ENCODE measurements around the gene CPNE4.

CPNE4 gene

DNA sequence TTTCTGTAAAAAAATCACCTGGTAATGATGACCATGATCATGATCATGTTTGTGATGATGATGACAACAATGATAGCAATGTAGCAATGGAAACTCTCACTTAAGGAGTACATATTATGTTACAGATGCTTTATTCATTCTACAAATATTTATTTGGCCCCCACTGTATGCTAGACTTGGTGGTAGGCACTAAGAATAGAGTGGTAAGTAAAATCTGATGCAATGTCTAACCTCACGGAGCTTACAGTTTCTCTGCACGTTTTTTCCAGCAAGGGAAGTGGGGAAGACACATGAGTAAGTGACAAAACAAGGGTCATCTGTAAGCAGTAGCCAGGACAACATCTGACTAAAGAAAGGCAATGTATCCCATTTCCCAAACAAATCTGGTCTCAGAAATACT, 332.7 kb downstream of the CPNE4 start:
- DNase-seq (ENCODE audit: low read depth, low spot score) = no peak

DNA sequence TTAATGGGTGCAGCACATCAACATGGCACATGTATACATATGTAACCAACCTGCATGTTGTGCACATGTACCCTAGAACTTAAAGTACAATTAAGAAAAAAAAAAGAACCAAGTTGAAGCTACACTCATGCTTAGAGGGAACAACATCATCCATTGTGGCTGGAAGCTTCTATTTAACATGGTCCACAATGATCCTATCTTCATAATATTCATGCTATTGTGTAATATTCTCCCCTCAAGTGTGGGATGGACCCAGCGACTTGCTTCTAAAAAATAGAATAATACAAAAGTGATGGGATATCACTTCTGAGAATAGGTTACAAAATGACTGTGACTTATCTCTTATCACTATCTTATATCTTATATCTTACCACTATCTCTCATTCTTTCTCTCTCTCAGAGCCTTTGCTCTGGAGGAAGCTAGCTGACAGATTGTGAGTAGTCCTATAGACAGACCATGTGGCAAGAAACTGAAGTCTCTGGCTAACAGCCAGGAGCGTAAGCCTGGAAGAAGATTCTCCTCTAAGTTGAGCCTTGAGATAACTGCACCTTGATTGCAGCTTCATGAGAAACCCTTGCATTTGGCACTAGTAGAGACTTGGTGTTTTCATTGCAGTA, 333.6 kb downstream of the CPNE4 start:
- DNase-seq (ENCODE audit: low read depth, low spot score) = no peak

DNA sequence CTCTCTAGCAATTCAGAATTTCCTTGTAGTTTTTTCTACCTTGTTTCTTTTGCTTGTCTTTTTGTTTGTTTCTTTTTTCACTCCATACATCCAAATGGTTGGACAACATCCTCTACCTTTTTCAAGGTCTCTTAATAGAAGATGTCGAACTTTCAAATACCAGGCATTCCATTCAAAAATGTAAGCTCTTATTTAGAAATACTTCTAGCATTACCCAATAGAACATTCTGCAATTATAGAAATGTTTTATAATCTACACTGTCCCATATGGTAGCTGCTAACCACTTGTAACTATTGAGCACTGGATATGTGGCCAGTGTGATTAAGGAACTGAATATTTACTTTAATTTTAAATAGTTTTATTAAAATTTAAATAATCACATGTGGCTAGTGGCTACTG, 335.8 kb downstream of the CPNE4 start:
- DNase-seq (ENCODE audit: low read depth, low spot score) = peak; percentile 24

DNA sequence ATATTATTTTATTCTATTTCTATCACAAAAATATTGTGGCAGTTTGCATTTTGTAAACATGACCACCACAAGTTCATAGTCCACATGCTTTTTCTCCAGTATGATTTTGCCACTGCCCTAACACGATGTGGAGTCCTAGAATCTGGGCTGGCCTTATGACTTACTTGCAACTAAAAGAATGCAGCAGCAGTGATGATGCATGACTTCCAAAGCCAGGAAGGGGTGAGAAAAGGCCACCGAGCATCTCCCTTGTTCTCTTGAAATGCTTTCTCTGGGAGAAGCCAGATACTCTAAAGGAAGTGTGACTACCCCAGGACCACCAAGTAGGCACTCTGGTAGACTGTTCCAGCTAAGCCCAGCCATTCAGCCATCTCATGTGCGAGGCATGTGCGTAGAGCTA, 340.4 kb downstream of the CPNE4 start:
- no peak for DNase-seq (ENCODE audit: low read depth, low spot score)

DNA sequence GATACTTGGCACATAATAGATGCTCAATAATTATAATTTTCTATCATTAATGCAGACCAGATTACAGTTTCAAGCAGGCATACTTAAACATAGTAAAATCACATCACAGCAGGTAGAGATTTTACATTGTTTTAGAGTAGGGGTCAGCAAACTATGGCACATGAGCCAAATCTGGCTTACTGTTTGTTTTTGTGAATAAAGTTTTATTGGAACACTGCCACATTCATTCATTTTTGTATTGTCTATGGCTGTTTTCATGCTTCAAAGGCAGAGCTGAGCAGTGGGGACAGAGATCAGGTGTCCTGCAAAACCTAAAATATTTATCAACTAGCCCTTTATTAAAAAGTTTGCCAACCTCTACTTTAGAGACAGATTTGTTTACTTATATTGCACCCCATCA, 342.5 kb downstream of the CPNE4 start:
- DNase-seq (ENCODE audit: low read depth, low spot score) = no peak

DNA sequence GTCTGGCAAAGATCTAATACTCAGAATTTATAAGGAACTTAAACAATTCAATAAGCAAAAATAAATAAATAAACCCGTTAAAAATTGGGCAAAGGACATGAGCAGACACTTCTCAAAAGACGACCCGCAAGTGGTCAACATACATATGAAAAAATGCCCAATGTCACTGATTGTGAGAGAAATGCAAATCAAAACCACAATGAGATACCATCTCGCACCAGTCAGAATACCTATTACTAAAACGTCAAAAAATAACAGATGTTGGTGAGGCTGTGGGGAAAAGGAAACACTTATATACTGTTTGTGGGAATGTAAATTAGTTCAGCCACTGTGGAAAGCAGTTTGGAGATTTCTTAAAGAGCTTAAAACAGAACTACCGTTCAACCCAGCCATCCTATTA, 344.0 kb downstream of the CPNE4 start:
- DNase-seq (ENCODE audit: low read depth, low spot score) = no peak

DNA sequence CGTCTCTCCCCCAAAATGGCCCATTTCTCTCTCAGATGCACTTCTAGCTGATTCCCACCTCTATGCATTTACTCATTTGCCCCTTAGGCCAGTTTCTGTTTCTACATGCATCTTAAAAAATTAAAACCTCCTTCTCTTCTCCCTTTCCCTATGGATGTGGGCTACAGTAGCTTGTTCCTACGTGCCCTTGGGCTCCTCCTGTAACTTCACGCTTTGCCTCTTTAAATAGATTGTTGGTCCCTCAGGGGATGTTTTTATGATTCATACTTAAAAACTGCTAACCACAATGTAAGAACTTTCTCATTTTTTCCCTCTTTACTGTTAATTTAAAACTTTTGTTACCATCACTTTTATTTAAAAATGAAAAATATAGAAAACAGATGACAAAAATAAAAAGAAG, 346.4 kb downstream of the CPNE4 start:
- DNase-seq (ENCODE audit: low read depth, low spot score) = peak; percentile 25

DNA sequence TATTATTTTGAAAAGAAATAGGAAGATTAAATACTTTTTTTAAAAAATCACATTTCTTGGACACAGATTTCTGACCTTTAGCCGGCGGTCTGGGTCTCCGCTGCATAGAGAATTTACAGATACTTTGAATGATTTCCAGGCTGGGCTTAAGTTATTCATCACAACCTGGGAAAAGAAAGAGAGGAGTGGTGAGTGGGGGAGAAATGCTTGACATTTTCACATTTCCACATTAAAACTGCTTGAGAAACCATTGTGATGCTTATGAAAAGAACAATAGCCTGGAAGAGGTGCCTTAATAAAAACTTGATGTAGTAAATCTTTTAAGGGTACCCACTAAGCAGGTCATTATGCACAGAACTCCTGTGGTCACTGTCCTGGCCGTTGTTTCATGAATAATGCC, 365.2 kb downstream of the CPNE4 start:
- DNase-seq (ENCODE audit: low read depth, low spot score) = no peak

DNA sequence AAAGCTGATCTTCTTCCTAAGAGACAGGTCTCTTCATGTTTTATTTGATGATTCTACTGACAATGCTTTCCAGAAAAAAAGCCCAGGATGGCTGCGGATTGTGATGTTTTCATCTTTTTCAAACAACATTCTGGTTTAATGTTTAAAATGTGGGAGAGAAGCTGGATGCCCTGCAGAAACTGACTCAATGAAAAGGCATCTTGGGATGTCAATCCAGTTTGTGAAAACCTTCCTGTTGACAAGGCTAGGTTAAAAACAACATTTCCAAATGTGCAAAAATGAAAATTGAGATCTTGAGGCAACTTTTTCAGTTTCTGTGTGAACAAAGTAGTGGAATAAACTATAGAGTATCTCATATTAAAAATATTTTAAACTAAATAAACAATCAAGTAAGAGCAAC, 376.0 kb downstream of the CPNE4 start:
- peak; percentile 7 for DNase-seq (ENCODE audit: low read depth, low spot score)

DNA sequence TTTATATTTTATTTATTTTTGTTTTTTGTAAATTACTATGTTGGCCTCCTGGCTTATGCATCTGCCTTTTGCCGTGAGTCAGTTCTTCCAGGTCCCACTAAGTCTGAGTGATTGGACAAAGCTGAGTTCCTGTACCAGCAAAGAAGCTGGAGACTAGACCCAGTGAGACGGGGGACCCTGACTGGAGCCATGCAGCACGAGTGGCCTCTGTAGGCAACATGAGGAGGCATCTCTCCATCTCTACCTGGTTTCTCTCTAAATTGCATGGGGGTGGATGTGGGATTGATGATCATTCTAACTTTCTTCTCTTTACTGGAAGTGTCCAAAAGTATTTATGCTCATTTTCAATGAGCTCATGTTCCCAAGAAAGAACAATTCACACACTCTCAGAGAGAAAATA, 376.7 kb downstream of the CPNE4 start:
- DNase-seq (ENCODE audit: low read depth, low spot score) = no peak

DNA sequence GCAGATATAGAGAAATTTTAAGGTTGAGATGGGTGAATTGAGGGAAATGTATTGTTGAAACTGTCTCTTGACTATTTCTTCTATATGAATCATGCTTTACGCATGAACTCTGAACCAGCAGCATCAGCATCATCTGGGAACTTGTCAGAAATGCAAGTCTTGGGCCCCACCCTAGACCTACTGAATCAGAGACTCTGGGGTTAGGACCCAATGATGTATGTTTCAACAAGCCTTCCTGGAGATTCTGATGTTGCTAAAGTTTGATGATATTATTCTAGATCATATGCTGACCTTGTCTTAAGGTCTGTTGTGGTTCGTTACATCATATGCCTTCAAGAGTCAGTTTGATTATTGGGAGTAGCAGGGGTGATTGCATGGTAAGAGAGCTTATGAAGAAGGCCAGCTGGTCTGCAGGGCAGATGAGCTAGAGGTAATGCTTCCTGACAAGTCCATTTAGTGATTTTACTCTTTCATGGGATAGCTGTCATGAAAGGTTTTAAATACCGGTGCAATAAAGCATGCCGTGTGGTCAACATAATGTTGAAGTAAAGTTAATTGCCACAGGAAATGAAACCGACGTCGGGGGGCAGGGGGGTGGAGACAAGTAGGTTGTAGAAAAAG, 379.6 kb downstream of the CPNE4 start:
- DNase-seq (ENCODE audit: low read depth, low spot score) = no peak

DNA sequence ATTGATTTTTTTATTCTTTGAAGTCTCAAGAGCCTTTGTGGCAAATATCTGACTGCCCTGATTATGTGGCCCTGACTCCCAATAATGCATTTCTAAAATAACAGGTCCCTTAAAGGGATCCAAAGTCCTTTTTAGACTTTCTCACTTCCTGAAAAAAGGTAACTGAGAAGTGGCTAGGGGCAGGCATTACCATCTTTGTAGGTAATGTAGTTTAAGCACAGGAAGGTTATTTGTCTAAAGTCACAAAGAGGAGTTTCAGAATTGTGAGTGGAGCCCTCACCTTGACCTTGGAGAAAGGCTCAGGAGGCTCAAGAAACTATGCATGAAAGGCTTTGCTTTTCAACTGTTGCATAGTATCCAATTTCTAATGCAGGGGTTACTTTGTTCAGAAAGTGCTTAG, 389.2 kb downstream of the CPNE4 start:
- DNase-seq (ENCODE audit: low read depth, low spot score) = no peak

DNA sequence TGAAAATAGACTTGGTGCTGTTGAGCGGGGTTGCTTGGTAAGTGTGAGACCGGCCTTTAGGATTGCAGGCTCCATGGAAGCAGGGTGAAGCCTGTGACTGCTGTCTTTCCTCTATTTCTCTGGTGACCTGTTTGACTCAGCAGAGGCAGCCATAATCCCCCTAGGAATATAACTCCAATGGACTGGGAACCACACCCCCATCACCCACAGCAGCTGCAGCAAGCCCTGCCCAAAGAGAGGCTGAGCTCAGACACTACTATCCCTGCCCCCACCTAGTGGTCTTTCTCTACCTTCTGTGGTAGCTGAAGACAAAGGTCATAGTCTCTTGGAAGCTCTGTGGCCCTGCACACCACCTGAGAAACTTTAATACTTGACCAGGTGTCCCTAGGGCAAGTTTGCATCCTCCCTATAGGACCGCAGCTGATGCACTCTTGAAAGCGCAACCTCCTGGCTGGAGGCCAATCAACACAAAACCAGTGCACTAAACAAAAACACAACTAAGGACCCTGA, 398.5 kb downstream of the CPNE4 start:
- no peak for DNase-seq (ENCODE audit: low read depth, low spot score)

DNA sequence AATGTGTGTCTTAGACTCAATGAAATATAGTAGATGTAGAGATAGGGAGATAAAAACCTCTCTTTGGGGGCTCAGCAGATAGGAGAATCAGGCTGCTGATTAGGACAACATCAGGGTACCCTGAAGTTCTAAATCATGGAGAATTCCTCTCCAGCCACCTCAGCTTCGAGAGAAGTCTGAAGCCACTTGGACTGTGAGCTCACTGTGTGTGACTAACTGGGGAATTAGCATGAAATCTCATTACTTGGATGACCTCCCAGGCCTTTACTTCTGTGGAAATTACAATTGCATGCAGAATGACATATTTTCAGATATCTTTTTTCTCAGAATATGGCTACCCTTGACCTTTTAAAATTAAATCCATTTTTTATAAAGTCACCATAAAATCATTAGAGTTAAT, 404.0 kb downstream of the CPNE4 start:
- DNase-seq (ENCODE audit: low read depth, low spot score) = peak; percentile 60

DNA sequence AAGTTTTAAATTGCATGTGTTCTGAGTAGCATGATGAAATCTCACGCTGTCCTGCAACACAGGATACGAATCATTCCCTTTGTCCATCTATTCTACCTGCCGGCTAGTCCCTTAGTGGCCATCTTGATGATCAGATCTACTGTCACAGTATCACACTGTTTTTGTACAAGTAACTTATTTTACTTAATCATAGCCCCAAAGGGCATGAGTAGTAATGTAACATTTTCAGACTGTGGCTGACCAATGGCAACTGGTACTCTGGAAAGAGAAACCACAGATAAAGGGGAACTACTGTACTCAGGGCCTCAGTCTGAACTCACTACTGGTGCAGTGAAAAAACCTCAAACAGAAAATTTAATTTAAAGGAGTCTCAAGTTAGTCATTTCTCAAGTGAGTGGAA, 404.7 kb downstream of the CPNE4 start:
- peak; percentile 12 for DNase-seq (ENCODE audit: low read depth, low spot score)

DNA sequence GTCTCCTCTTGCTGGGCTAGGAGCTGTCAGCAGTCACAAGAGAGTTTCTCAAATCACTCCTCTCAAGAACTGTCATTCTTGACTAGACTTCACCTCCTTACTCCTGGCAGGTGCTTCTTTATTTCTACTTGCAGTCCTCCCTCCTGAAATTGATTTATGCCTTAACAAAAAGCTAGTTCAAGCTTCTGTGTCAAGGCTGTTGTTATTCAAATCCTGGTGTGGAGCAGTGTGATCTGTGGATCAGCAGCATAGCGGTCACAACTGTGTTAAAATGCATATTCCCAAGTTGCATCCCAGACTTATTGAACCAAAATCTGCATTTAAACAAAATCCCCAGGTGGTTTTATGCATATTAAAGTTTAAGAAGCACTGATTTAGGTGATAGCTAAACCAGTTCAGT, 411.4 kb downstream of the CPNE4 start:
- DNase-seq (ENCODE audit: low read depth, low spot score) = no peak

DNA sequence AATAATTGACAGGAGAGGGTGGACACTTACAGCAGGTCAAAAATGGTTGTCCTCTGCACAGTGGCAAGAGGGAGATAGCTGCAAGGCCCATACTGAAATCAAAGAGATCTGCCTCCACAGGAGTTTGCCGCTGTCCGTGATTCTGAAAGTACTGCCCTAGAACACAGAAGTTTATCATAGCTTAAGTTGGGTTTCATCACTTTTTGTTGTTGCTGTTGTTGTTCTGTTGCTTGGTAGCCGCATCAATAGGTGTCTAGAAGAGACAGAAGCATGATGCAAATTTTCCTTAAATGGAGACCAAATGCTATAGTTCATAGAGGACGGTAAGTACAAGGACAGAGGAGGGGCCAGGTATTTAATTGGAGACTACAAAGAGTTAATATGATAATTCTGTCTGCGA, 412.1 kb downstream of the CPNE4 start:
- no peak for DNase-seq (ENCODE audit: low read depth, low spot score)

DNA sequence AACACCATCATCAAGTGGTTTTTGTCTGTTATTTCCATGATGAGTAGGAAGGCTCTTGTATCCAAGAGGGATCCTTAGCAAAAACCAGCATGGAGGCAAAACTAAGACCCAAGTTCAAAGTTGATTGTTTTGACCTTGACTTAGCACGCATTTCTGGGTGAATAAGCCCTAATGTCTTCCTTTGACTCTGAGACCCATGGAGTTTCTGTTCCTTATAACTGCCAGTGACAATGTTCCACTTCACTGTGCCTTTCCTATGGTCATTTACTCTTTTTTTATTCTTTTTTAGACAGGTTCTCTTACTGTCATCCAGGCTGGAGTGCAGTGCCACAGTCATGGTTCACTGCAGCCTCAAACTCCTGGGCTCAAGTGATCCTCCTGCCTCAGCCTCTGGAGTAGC, 413.8 kb downstream of the CPNE4 start:
- DNase-seq (ENCODE audit: low read depth, low spot score) = no peak

DNA sequence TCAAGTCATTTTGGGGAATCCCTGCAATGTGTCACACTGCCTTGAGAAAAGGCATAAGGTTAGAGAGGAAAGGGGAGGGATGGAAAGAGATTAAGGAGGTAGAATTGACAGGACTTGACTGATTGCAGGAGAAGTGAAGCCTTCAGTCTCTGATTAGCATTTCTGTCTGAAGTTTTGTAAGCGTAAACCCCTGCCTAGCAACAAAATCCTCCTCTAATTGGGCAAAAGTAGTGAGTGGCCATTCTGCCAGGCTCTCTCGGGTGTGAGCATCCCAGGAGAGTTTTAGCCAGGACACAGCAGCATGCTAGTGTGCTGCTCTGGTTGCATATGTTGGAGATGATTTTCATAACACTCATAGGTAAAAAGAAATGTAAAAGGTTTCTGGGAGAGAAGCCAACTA, 415.0 kb downstream of the CPNE4 start:
- no peak for DNase-seq (ENCODE audit: low read depth, low spot score)

DNA sequence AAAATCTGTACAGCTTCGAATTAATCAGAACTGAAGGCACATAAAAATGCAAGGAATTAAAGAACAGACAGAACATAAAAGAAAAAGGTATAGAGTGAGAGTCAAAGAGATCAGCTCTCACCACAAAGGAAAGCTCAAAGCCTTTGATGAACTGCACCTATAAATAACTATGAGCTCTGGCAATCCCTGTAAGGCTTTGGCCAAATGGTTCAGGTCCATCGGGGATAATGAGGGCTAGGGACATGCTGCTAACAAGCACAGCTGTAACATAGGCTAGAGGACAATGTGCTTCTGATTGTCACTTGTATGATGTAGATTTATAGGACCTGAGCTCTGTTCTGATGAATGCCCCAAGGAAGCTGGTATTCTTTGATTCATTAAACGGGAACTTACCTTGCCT, 418.1 kb downstream of the CPNE4 start:
- no peak for DNase-seq (ENCODE audit: low read depth, low spot score)

DNA sequence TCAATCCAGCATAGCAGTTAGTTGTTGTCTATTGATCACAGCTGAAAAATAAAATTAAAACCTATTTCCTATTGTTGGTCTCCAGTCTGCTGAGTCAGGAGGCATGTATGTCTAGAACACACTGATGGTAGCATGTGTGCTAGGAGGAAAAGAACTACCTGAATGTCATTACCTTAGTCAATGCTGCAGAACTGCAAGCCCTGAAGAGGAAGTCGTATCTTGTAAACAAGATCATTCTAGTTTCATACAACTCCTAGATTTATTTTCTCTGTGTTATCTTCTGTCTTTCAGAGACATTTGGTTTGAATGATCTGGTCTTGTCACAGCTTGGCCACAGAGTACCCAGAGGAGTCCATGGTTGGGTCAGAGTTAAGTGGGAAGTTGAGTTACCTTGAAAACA, 422.1 kb downstream of the CPNE4 start:
- no peak for DNase-seq (ENCODE audit: low read depth, low spot score)

DNA sequence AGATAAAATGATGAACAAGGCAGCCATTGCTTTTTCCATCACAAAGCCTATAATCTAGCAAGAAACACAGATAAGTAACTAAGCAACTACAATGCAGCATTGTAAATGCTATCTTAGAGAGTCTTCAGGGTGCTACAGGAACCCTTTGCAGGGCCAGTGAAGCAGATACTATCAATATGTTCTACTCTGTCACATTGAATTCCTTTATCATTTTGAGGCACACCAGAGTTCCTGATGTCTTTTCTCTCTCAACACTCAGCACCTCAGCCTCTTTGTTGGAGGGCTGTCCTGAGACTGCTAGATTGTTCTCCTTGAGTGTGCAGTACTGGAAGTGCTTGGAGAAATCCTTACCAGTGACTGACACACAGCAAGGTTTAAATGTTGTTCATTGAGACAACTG, 424.6 kb downstream of the CPNE4 start:
- no peak for DNase-seq (ENCODE audit: low read depth, low spot score)

DNA sequence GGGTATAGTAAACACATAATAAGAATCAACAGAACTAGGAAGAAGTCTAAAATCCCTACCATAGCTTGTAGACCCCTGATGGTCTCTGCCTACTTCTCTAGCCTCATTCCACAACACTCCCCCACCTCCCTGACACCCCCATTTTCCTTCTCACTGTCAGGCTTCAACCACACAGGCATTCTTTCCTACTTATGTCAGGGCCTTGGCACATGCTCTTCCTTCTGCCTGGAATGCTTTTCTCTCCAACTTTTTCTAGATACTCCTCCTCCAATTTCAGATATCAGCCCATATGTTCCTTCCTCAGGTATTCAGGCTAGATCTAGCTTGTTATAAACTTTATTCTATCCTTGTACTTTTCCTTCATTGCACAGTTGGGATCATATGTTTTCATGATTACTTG, 426.1 kb downstream of the CPNE4 start:
- DNase-seq (ENCODE audit: low read depth, low spot score) = peak; percentile 70

DNA sequence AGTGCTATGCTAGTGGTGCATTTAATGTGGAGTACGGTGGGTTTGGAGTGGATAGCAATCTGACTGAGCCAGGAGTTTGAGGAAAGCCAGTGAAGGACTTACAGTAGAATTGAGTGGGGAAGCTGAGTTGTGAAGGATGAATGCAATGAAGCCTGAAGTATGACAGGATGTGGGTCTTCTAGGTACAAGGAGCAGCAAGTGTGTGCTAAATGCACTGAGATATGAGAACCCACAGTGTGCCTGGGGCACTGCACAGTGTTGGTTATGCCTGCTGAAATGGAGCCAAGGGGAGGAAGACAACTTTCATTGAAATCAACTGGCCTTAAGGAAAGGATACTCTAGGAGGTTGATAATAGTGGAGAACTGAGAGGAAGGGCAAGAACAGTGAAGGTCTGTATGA, 426.5 kb downstream of the CPNE4 start:
- DNase-seq (ENCODE audit: low read depth, low spot score) = no peak
